ENCODE measurements around the gene TSPAN15.
A peak's percentile ranks its signal among the peaks of the same experiment; 100 is the strongest.

Gene TSPAN15

GRCh38 chr10:69455006-69455763 lies 3.9 kb downstream of the TSPAN15 start:
- peaks cover 9 to 10% of the 10 kb centered on the region in 2 donors for H3K36me3 ChIP-seq (ENCODE audit: control insufficient read depth in 1 of 2, insufficient read depth in 2 of 2, low read length in 2 of 2)
- H3K27ac ChIP-seq (ENCODE audit: low read depth, low read length): no peak overlapping the region
- no peak overlapping the region for H3K9ac ChIP-seq (ENCODE audit: low read depth in 1 of 2, low read length in 2 of 2)
- H3K27me3 ChIP-seq (ENCODE audit: control insufficient read depth in 1 of 2, insufficient read depth in 2 of 2, low read length in 2 of 2): no peaks in the 10 kb centered on the region
- H3K4me1 ChIP-seq (ENCODE audit: control insufficient read depth in 1 of 2, insufficient read depth in 2 of 2, low read length in 2 of 2): peaks cover 63 to 70% of the 10 kb centered on the region in 2 donors
- H3K4me3 ChIP-seq (ENCODE audit: low read depth in 1 of 2, low read length in 2 of 2): no peak overlapping the region
- H3K9me3 ChIP-seq (ENCODE audit: control insufficient read depth in 1 of 2, low read length in 2 of 2): no peaks in the 10 kb centered on the region

- Histone ChIP-seq H3K9ac (ENCODE audit: low read depth in 1 of 2, low read length in 2 of 2) (peak overlapping the region in 1 of 2 donors; percentile 8), H3K27ac (ENCODE audit: low read depth, low read length) (peak overlapping the region; percentile 67), H3K4me1 (ENCODE audit: control insufficient read depth in 1 of 2, insufficient read depth in 2 of 2, low read length in 2 of 2) (peaks cover 71 to 74% of the 10 kb centered on the region in 2 donors), H3K9me3 (ENCODE audit: control insufficient read depth in 1 of 2, low read length in 2 of 2) (no peaks in the 10 kb centered on the region), H3K4me3 (ENCODE audit: low read depth in 1 of 2, low read length in 2 of 2) (no peak overlapping the region), H3K27me3 (ENCODE audit: control insufficient read depth in 1 of 2, insufficient read depth in 2 of 2, low read length in 2 of 2) (no peaks in the 10 kb centered on the region), H3K36me3 (ENCODE audit: control insufficient read depth in 1 of 2, insufficient read depth in 2 of 2, low read length in 2 of 2) (peaks cover 9 to 10% of the 10 kb centered on the region in 2 donors)
Measured at GRCh38 chr10:69456880-69457693, 5.8 kb downstream of the TSPAN15 start.

DNA sequence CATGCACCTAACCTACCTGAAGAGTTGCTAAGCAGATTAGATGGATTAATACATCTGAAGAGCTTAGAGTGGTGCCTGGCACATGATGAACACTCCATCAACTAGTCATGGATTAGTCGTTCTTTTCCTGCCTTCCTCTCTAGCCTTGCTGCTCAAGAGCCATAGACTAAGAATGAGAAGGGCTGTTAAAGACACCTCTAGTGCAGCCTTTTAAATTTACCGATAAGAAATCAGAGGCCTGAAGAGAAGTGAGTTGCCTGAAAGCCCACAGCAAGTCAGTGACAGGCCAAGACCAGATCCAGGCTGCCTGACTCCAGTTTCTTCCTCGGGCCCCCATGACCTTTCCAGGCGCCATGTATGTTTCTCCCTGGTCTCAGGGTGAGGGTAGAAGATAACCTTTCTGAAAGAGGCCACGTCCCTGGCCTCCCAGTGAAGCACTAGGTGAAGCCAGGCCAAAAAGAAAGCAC lies 6.5 kb downstream of the TSPAN15 start:
- H3K9me3 ChIP-seq (ENCODE audit: control insufficient read depth in 1 of 2, low read length in 2 of 2): no peaks in the 10 kb centered on the region
- H3K27ac ChIP-seq (ENCODE audit: low read depth, low read length): peak overlapping the region; percentile 67
- peak overlapping the region in 1 of 2 donors; percentile 8 for H3K9ac ChIP-seq (ENCODE audit: low read depth in 1 of 2, low read length in 2 of 2)
- peaks cover 68 to 71% of the 10 kb centered on the region in 2 donors for H3K4me1 ChIP-seq (ENCODE audit: control insufficient read depth in 1 of 2, insufficient read depth in 2 of 2, low read length in 2 of 2)
- peak overlapping the region in 1 of 2 donors; percentile 18 for H3K4me3 ChIP-seq (ENCODE audit: low read depth in 1 of 2, low read length in 2 of 2)
- peaks cover 9 to 10% of the 10 kb centered on the region in 2 donors for H3K36me3 ChIP-seq (ENCODE audit: control insufficient read depth in 1 of 2, insufficient read depth in 2 of 2, low read length in 2 of 2)
- no peaks in the 10 kb centered on the region for H3K27me3 ChIP-seq (ENCODE audit: control insufficient read depth in 1 of 2, insufficient read depth in 2 of 2, low read length in 2 of 2)

GRCh38 chr10:69458430-69459100 lies 7.3 kb downstream of the TSPAN15 start:
- Histone ChIP-seq H3K9me3 (ENCODE audit: control insufficient read depth in 1 of 2, low read length in 2 of 2) (no peaks in the 10 kb centered on the region), H3K27me3 (ENCODE audit: control insufficient read depth in 1 of 2, insufficient read depth in 2 of 2, low read length in 2 of 2) (no peaks in the 10 kb centered on the region), H3K36me3 (ENCODE audit: control insufficient read depth in 1 of 2, insufficient read depth in 2 of 2, low read length in 2 of 2) (peaks cover 9 to 10% of the 10 kb centered on the region in 2 donors), H3K9ac (ENCODE audit: low read depth in 1 of 2, low read length in 2 of 2) (peak overlapping the region; percentile 21 to 52), H3K4me1 (ENCODE audit: control insufficient read depth in 1 of 2, insufficient read depth in 2 of 2, low read length in 2 of 2) (peaks cover 66% of the 10 kb centered on the region in 2 donors), H3K27ac (ENCODE audit: low read depth, low read length) (peak overlapping the region; percentile 83), H3K4me3 (ENCODE audit: low read depth in 1 of 2, low read length in 2 of 2) (peak overlapping the region; percentile 18 to 25)

DNA sequence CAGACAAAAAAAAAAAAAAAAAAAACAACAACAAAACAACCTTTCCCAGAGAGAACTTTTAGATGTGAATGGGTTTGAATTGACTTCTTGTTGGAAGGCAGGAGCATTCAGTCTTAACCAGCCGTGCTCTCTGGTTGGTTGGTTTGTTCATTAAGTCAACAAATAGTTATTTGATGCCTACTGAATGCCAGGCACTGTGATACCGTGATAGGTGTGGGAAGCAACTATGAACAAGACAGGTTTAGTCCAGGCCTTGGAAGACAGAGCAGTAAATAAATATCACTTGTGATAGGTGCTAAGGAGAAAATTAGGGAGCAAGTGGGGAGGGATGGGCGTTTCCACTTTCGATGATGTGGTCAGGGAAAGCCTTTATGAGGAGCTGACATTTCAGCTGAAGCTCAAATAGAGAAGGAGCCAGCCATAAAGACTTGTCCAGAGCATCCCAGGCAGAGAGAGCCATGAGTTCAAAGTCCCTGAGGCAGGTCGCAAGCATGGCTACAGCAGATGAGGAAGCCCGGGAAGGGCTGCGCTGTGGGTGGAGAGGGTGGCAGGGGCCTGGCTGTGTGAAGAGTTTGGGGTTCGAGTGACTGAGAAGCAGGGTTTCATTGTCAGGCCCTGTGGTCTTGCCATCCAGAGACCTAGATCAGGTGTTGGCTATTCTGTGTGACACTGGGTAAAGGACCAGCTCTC lies 8.0 kb downstream of the TSPAN15 start:
- H3K36me3 ChIP-seq (ENCODE audit: control insufficient read depth in 1 of 2, insufficient read depth in 2 of 2, low read length in 2 of 2): peaks cover 9 to 10% of the 10 kb centered on the region in 2 donors
- H3K27me3 ChIP-seq (ENCODE audit: control insufficient read depth in 1 of 2, insufficient read depth in 2 of 2, low read length in 2 of 2): no peaks in the 10 kb centered on the region
- peak overlapping the region; percentile 8 to 13 for H3K4me3 ChIP-seq (ENCODE audit: low read depth in 1 of 2, low read length in 2 of 2)
- H3K27ac ChIP-seq (ENCODE audit: low read depth, low read length): peak overlapping the region; percentile 83
- peaks cover 64 to 68% of the 10 kb centered on the region in 2 donors for H3K4me1 ChIP-seq (ENCODE audit: control insufficient read depth in 1 of 2, insufficient read depth in 2 of 2, low read length in 2 of 2)
- H3K9ac ChIP-seq (ENCODE audit: low read depth in 1 of 2, low read length in 2 of 2): peak overlapping the region; percentile 21 to 56
- no peaks in the 10 kb centered on the region for H3K9me3 ChIP-seq (ENCODE audit: control insufficient read depth in 1 of 2, low read length in 2 of 2)

DNA sequence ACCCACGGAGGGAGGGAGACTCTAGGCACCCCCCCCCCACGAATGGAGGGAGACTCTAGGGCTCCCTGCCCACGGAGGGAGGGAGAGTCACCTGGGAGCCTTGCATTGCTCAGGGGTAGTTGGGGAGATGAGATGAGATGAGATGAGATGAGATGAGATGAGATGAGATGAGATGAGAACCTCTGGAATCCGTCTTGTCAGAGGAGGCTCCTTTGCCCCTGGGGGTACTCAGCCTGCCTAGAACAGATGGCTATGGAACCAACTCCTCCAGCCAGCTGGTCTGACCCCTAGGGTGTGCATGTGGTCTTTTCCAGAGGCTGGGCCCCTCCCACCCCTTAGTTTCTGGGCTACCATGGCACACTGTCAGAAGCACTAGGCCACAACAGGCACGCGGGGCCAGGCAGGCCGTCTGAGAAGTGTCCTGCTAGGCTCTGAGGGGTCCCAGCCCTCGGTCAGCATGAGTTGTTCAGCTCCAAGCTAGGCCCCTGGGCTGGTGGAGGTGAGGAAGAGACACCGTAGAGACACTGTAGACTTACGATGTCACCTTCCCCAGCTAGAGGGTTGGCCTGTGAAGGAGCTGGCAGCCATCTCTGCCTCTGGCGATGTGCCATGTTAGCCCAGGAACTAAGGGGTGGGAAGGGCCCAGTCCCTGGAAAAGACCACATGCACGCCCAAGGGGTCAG lies 8.8 kb downstream of the TSPAN15 start:
- no peaks in the 10 kb centered on the region for H3K27me3 ChIP-seq (ENCODE audit: control insufficient read depth in 1 of 2, insufficient read depth in 2 of 2, low read length in 2 of 2)
- H3K4me3 ChIP-seq (ENCODE audit: low read depth in 1 of 2, low read length in 2 of 2): peak overlapping the region; percentile 8 to 13
- H3K9me3 ChIP-seq (ENCODE audit: control insufficient read depth in 1 of 2, low read length in 2 of 2): no peaks in the 10 kb centered on the region
- peak overlapping the region; percentile 21 to 56 for H3K9ac ChIP-seq (ENCODE audit: low read depth in 1 of 2, low read length in 2 of 2)
- H3K4me1 ChIP-seq (ENCODE audit: control insufficient read depth in 1 of 2, insufficient read depth in 2 of 2, low read length in 2 of 2): peaks cover 72 to 76% of the 10 kb centered on the region in 2 donors
- peak overlapping the region; percentile 83 for H3K27ac ChIP-seq (ENCODE audit: low read depth, low read length)
- peaks cover 9 to 10% of the 10 kb centered on the region in 2 donors for H3K36me3 ChIP-seq (ENCODE audit: control insufficient read depth in 1 of 2, insufficient read depth in 2 of 2, low read length in 2 of 2)

- Histone ChIP-seq H3K4me1 (ENCODE audit: control insufficient read depth in 1 of 2, insufficient read depth in 2 of 2, low read length in 2 of 2) (peaks cover 79 to 82% of the 10 kb centered on the region in 2 donors), H3K27me3 (ENCODE audit: control insufficient read depth in 1 of 2, insufficient read depth in 2 of 2, low read length in 2 of 2) (no peaks in the 10 kb centered on the region), H3K9me3 (ENCODE audit: control insufficient read depth in 1 of 2, low read length in 2 of 2) (no peaks in the 10 kb centered on the region), H3K9ac (ENCODE audit: low read depth in 1 of 2, low read length in 2 of 2) (peak overlapping the region in 1 of 2 donors; percentile 21), H3K4me3 (ENCODE audit: low read depth in 1 of 2, low read length in 2 of 2) (no peak overlapping the region), H3K36me3 (ENCODE audit: control insufficient read depth in 1 of 2, insufficient read depth in 2 of 2, low read length in 2 of 2) (peaks cover 9 to 10% of the 10 kb centered on the region in 2 donors), H3K27ac (ENCODE audit: low read depth, low read length) (peak overlapping the region; percentile 83)
Measured at GRCh38 chr10:69460576-69461242, 9.4 kb downstream of the TSPAN15 start.

DNA sequence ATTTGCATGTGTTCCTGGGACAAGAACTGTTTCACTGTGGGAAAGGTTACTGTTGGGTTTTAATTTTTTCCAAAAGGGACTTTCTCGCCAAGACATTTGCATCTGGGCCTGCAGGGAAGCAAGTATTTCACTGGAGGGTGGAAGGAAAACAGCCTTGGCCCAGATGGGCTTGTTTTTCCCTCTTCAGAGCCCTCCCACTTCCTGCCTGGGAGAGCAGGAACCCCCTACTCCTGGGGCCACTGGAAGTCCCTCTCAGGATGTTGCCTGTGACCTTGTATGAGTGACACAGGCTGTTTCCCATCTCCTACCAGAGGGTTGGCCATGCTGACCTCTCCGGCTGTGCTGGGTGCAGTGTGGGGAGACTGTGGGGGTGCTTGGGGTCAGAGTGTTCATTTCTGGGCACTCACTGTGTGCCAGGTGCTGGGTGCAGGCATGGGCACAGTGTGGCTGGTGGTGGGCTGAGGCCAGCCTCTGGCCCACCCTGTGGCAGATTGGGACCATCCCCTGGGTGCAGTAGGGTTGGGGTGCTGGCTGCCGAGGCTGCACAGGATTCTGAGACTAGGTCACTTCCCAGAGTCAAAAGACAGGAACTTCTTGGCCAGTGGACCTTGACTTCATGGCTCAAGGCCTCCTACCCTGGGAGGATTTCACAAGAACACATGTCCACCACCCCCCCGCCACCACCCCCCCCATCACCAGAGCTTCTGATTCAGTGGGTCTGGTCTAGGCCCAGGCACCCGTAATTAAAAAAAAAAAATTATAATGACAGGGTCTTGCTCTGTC lies 10.2 kb downstream of the TSPAN15 start:
- no peak overlapping the region for H3K9ac ChIP-seq (ENCODE audit: low read depth in 1 of 2, low read length in 2 of 2)
- H3K36me3 ChIP-seq (ENCODE audit: control insufficient read depth in 1 of 2, insufficient read depth in 2 of 2, low read length in 2 of 2): peaks cover 5 to 9% of the 10 kb centered on the region in 2 donors
- H3K27ac ChIP-seq (ENCODE audit: low read depth, low read length): peak overlapping the region; percentile 17
- H3K27me3 ChIP-seq (ENCODE audit: control insufficient read depth in 1 of 2, insufficient read depth in 2 of 2, low read length in 2 of 2): no peaks in the 10 kb centered on the region
- no peaks in the 10 kb centered on the region for H3K9me3 ChIP-seq (ENCODE audit: control insufficient read depth in 1 of 2, low read length in 2 of 2)
- H3K4me3 ChIP-seq (ENCODE audit: low read depth in 1 of 2, low read length in 2 of 2): no peak overlapping the region
- H3K4me1 ChIP-seq (ENCODE audit: control insufficient read depth in 1 of 2, insufficient read depth in 2 of 2, low read length in 2 of 2): peaks cover 81 to 82% of the 10 kb centered on the region in 2 donors

All from duodenal mucosa (tissue), 2 donors.